ENCODE measurements around the gene GRIFIN.

GRIFIN gene

GRCh38 chr7:2478399-2478785 is 2.2 kb upstream of the GRIFIN start:
- no peak overlapping the region for H3K9ac ChIP-seq (ENCODE audit: low read depth, low read length, poor library complexity, severe bottlenecking)
- no peaks in the 10 kb centered on the region for H3K36me3 ChIP-seq (ENCODE audit: insufficient read depth, low read length)
- no peaks in the 10 kb centered on the region for H3K27me3 ChIP-seq (ENCODE audit: insufficient read depth, low read length, poor library complexity, severe bottlenecking)

GRCh38 chr7:2477447-2478398 is 1.5 kb upstream of the GRIFIN start:
- Histone ChIP-seq H3K36me3 (ENCODE audit: insufficient read depth, low read length) (no peaks in the 10 kb centered on the region), H2AFZ (ENCODE audit: low read length) (peak overlapping the region; percentile 28; the same call in 1 of the 2 replicates), H3K4me3 (ENCODE audit: low read length, poor library complexity, severe bottlenecking) (peak overlapping the region; percentile 56), H3K9ac (ENCODE audit: low read depth, low read length, poor library complexity, severe bottlenecking) (no peak overlapping the region), H3K4me2 (ENCODE audit: low read depth, low read length, poor library complexity, severe bottlenecking) (peak overlapping the region; percentile 76), H3K9me2 (replicated peaks; ENCODE audit: low read depth, low read length) (no peaks in the 10 kb centered on the region), H3K4me1 (ENCODE audit: insufficient read depth, low read length, poor library complexity, severe bottlenecking) (peaks cover 17% of the 10 kb centered on the region), H3K9me3 (ENCODE audit: insufficient read depth, low read depth, low read length) (no peaks in the 10 kb centered on the region), H3K27me3 (ENCODE audit: insufficient read depth, low read length, poor library complexity, severe bottlenecking) (no peaks in the 10 kb centered on the region), H4K20me1 (ENCODE audit: insufficient read depth, low read length, poor library complexity, severe bottlenecking) (no peaks in the 10 kb centered on the region), H3F3A (ENCODE audit: low read depth) (no peaks in the 10 kb centered on the region), H3K79me2 (ENCODE audit: insufficient read depth, low read length) (no peaks in the 10 kb centered on the region)
- TF ChIP-seq CTCF (conservative IDR thresholded peaks at IDR 0.05; ENCODE audit: low read length) (peak; percentile 81), EZH2phosphoT487 (IDR thresholded peaks at IDR 0.05; ENCODE audit: borderline replicate concordance) (no peak)

More at GRCh38 chr7:2478399-2478785, 2.2 kb upstream of the GRIFIN start:
- no peaks in the 10 kb centered on the region for H3K9me3 ChIP-seq (ENCODE audit: insufficient read depth, low read depth, low read length)
- peaks cover 17% of the 10 kb centered on the region for H3K4me1 ChIP-seq (ENCODE audit: insufficient read depth, low read length, poor library complexity, severe bottlenecking)
- H4K20me1 ChIP-seq (ENCODE audit: insufficient read depth, low read length, poor library complexity, severe bottlenecking): no peaks in the 10 kb centered on the region
- TF ChIP-seq EZH2phosphoT487 (IDR thresholded peaks at IDR 0.05; ENCODE audit: borderline replicate concordance) (no peak), CTCF (conservative IDR thresholded peaks at IDR 0.05; ENCODE audit: low read length) (no peak)
- no peaks in the 10 kb centered on the region for H3F3A ChIP-seq (ENCODE audit: low read depth)
- H2AFZ ChIP-seq (ENCODE audit: low read length): no peak overlapping the region
- no peak overlapping the region for H3K4me3 ChIP-seq (ENCODE audit: low read length, poor library complexity, severe bottlenecking)
- no peaks in the 10 kb centered on the region for H3K9me2 ChIP-seq (replicated peaks; ENCODE audit: low read depth, low read length)
- H3K79me2 ChIP-seq (ENCODE audit: insufficient read depth, low read length): no peaks in the 10 kb centered on the region
- H3K4me2 ChIP-seq (ENCODE audit: low read depth, low read length, poor library complexity, severe bottlenecking): peak overlapping the region; percentile 76

GRCh38 chr7:2476776-2477446 is 713 bp upstream of the GRIFIN start:
- Histone ChIP-seq H4K20me1 (ENCODE audit: insufficient read depth, low read length, poor library complexity, severe bottlenecking) (no peaks in the 10 kb centered on the region), H3K79me2 (ENCODE audit: insufficient read depth, low read length) (no peaks in the 10 kb centered on the region), H3K36me3 (ENCODE audit: insufficient read depth, low read length) (no peaks in the 10 kb centered on the region), H3K4me3 (ENCODE audit: low read length, poor library complexity, severe bottlenecking) (no peak overlapping the region), H3K9me3 (ENCODE audit: insufficient read depth, low read depth, low read length) (no peaks in the 10 kb centered on the region), H3F3A (ENCODE audit: low read depth) (no peaks in the 10 kb centered on the region), H3K27me3 (ENCODE audit: insufficient read depth, low read length, poor library complexity, severe bottlenecking) (no peaks in the 10 kb centered on the region), H3K9me2 (replicated peaks; ENCODE audit: low read depth, low read length) (no peaks in the 10 kb centered on the region), H2AFZ (ENCODE audit: low read length) (no peak overlapping the region; the same call in 1 of the 2 replicates), H3K4me1 (ENCODE audit: insufficient read depth, low read length, poor library complexity, severe bottlenecking) (peaks cover 17% of the 10 kb centered on the region), H3K9ac (ENCODE audit: low read depth, low read length, poor library complexity, severe bottlenecking) (no peak overlapping the region), H3K4me2 (ENCODE audit: low read depth, low read length, poor library complexity, severe bottlenecking) (peak overlapping the region; percentile 76)
- TF ChIP-seq EZH2phosphoT487 (IDR thresholded peaks at IDR 0.05; ENCODE audit: borderline replicate concordance): no peak
- no peak for TF ChIP-seq CTCF (conservative IDR thresholded peaks at IDR 0.05; ENCODE audit: low read length)
